HepG2 (cell line): ENCODE data around the gene MRPS31. TPM values are rescaled to one million over a fixed set of nuclear protein-coding genes. Genes with fewer than 3 reads are reported as not detected.

Source experiments
- ATAC-seq: fragments of 200-7000 bp; cut with Tn5 transposase; 3 replicates; pipeline ENCODE4 v1.9.1; 2020; ENCODE audit warnings: mild to moderate bottlenecking, moderate library complexity
- BruUV-seq: library from RNA; stranded (reverse); fragments of 400-500 nt; replicated peaks from 2 replicates; lab custom pipeline; 2021; lab: Mats Ljungman, UMichigan
- CTCF ChIA-PET: fragments of 300-600 bp; formaldehyde crosslinking; extraction: SDS; loops from one replicate; lab custom pipeline; 2021; ENCODE audit warnings: low total read pairs, inconsistent platforms, low intra/inter-chr PET ratio; lab: Yijun Ruan, JAX
- POLR2A ChIA-PET: fragments of 350-600 bp; sonication (Branson Sonifier 250); formaldehyde crosslinking; loops from one replicate; lab custom pipeline; 2020; ENCODE audit warnings: antibody characterized with exemption, inconsistent platforms; lab: Yijun Ruan, JAX
- DNase-seq: peaks from one replicate; pipeline ENCODE4 v3.0.0-alpha.2; 2015; ENCODE audit warnings: low spot score
- FAIRE-seq: peaks from 3 replicates; lab custom pipeline; 2011; peaks lifted over from hg19 to GRCh38; lab: Jason Lieb, UNC
- H2AFZ ChIP-seq: one replicate; pipeline ENCODE4 v1.6.1; 2011; ENCODE audit warnings: low read length, inconsistent platforms
- H3K27ac ChIP-seq: fragments of 300-600 bp; 3 replicates; pipeline ENCODE4 v1.8.0; 2011; ENCODE audit warnings: mixed run types, mild to moderate bottlenecking, mixed read lengths, low read length, inconsistent platforms; ENCODE audit not compliant: insufficient read depth; ENCODE audit errors: extremely low read length
- H3K27me3 ChIP-seq, 2 experiments: fragments of 200-600 bp in 1 of 2; 2 replicates in 1 of 2; 3 replicates in 1 of 2; pipeline versions ENCODE4 v1.6.0 to v1.8.0; 2011; ENCODE audit warnings: low read length in 2 of 2, mild to moderate bottlenecking in 2 of 2, moderate library complexity in 2 of 2, inconsistent platforms in 1 of 2; ENCODE audit not compliant: insufficient read depth in 2 of 2, control insufficient read depth in 1 of 2
- H3K36me3 ChIP-seq, 2 experiments: fragments of 200-600 bp in 1 of 2; replicated peaks in 1 of 2; 2 replicates in 1 of 2; 3 replicates in 1 of 2; pipeline versions ENCODE4 v1.5.1 to v1.8.0; 2011; ENCODE audit warnings: low read length in 2 of 2, inconsistent platforms in 1 of 2; ENCODE audit not compliant: insufficient read depth in 2 of 2, control insufficient read depth in 1 of 2
- H3K4me1 ChIP-seq: 2 replicates; pipeline ENCODE4 v1.5.1; 2012; ENCODE audit warnings: low read length, inconsistent platforms; ENCODE audit not compliant: insufficient read depth
- H3K4me2 ChIP-seq: 2 replicates; pipeline ENCODE4 v1.6.0; 2011; ENCODE audit warnings: low read depth, low read length, inconsistent platforms
- H3K4me3 ChIP-seq, 3 experiments: fragments of 200-600 bp in 1 of 3; sonication (generic), shearing (Covaris generic) in 1 of 3; replicated peaks in 1 of 3; 2 replicates each; pipeline ENCODE4 v1.5.1; 2011 to 2016; ENCODE audit warnings: low read length in 3 of 3, inconsistent platforms in 2 of 3, low read depth in 2 of 3, mild to moderate bottlenecking in 2 of 3, control low read depth in 1 of 3, mixed read lengths in 1 of 3; ENCODE audit not compliant: insufficient read depth in 1 of 3
- H3K79me2 ChIP-seq: one replicate; pipeline ENCODE4 v1.6.1; 2011; ENCODE audit warnings: low read length, inconsistent platforms; ENCODE audit not compliant: insufficient read depth
- H3K9ac ChIP-seq: 2 replicates; pipeline ENCODE4 v1.6.0; 2011; ENCODE audit warnings: mild to moderate bottlenecking, low read depth, low read length, inconsistent platforms; ENCODE audit not compliant: insufficient read depth
- H3K9me3 ChIP-seq: 2 replicates; pipeline ENCODE4 v1.5.1; 2012; ENCODE audit warnings: mild to moderate bottlenecking, low read length
- H4K20me1 ChIP-seq: 2 replicates; pipeline ENCODE4 v1.6.0; 2011; ENCODE audit warnings: inconsistent platforms, mild to moderate bottlenecking, low read length, moderate library complexity; ENCODE audit not compliant: insufficient read depth
- AGO2 ChIP-seq: fragments of 200-400 bp; formaldehyde crosslinking; optimal IDR thresholded peaks from 2 replicates; pipeline ENCODE3; 2017; ENCODE audit warnings: mild to moderate bottlenecking, low read depth, low read length, moderate library complexity
- CBX5 ChIP-seq: sonication (generic); formaldehyde crosslinking; IDR thresholded peaks from 2 replicates; pipeline ENCODE4 v1.4.0; 2020; ENCODE audit warnings: missing genetic modification reagents, borderline replicate concordance
- FOXP1 ChIP-seq, 2 experiments: fragments of 450-650 bp in 1 of 2; IDR thresholded peaks; 2 replicates each; pipeline ENCODE4 v1.6.1; 2017 to 2018; ENCODE audit warnings: antibody characterized with exemption in 1 of 2
- HNF4G ChIP-seq, 2 experiments: sonication (generic) in 1 of 2; formaldehyde crosslinking in 1 of 2; IDR thresholded peaks; 2 replicates each; pipeline versions ENCODE4 v1.4.0 to v1.6.1; 2011 to 2020; ENCODE audit warnings: borderline replicate concordance in 2 of 2, low read depth in 2 of 2, mild to moderate bottlenecking in 2 of 2, low read length in 1 of 2, missing genetic modification reagents in 1 of 2, moderate library complexity in 1 of 2
- NCOA1 ChIP-seq: sonication (generic); formaldehyde crosslinking; IDR thresholded peaks from 2 replicates; pipeline ENCODE4 v1.9.0; 2021; ENCODE audit warnings: missing genetic modification reagents
- NFYC ChIP-seq: IDR thresholded peaks from 2 replicates; pipeline ENCODE4 v1.6.1; 2016; ENCODE audit warnings: missing genetic modification reagents, missing compliant biosample characterization
- POGZ ChIP-seq: sonication (generic); formaldehyde crosslinking; IDR thresholded peaks from 2 replicates; pipeline ENCODE4 v1.4.0; 2020; ENCODE audit warnings: mild to moderate bottlenecking, missing genetic modification reagents
- POLR2AphosphoS5 ChIP-seq: IDR thresholded peaks from 2 replicates; pipeline ENCODE4 v1.6.1; 2012; ENCODE audit warnings: low read depth, low read length
- SRSF1 ChIP-seq: fragments of 200-400 bp; formaldehyde crosslinking; optimal IDR thresholded peaks from 2 replicates; pipeline ENCODE3; 2017; ENCODE audit warnings: mild to moderate bottlenecking, low read depth, low read length, moderate library complexity
- WGBS: methylation state at CpG from one replicate; pipeline ENCODE4 v1.1.6; 2017; ENCODE audit warnings: low lambda C conversion rate; 5-methylcytosine and 5-hydroxymethylcytosine counted together
- in situ Hi-C: cut with HindIII; loops from 2 replicates; pipeline ENCODE4 v1.10.0; 2017; ENCODE audit warnings: low pct_unique_long_range_greater_than_20kb; ENCODE audit not compliant: extremely low pct_ligation_motif_present
- intact Hi-C: fragments of 100-400 bp; cut with micrococcal nuclease; formaldehyde crosslinking; loops from one replicate; pipeline ENCODE4 v1.10.0; 2022; ENCODE audit not compliant: unreplicated experiment
- polyA plus RNA-seq, 8 experiments: library from polyadenylated mRNA; depleted of rRNA in 3 of 8; stranded (reverse) in 7 of 8; unstranded in 1 of 8; fragments of >200 nt; fragmentation: Illumina TruSeq in 4 of 8; extraction: Trizol in 4 of 8; gene quantifications; 2 replicates each; pipeline versions ENCODE4 v1.2.1 to v1.2.3, GENCODE V29; 2011 to 2016; ENCODE audit warnings: low read depth in 4 of 8, missing spikeins in 1 of 8, mixed read lengths in 1 of 8; ENCODE audit not compliant: insufficient read depth in 1 of 8
- total RNA-seq, 5 experiments: library from RNA; depleted of rRNA; stranded (reverse); fragments of >200 nt; fragmentation: Illumina TruSeq; extraction: Trizol; gene quantifications; 2 replicates each; pipeline ENCODE4 v1.2.3, GENCODE V29; 2016; ENCODE audit warnings: low read depth in 1 of 5
- TF ChIP-seq, protein P1 (sequence below): IDR thresholded peaks from 2 replicates; pipeline ENCODE4 v1.4.0; 2020; ENCODE audit warnings: mild to moderate bottlenecking, missing genetic modification reagents
- TF ChIP-seq, protein P2 (sequence below): sonication (generic); formaldehyde crosslinking; IDR thresholded peaks from 2 replicates; pipeline ENCODE4 v1.5.1; 2020; ENCODE audit warnings: mild to moderate bottlenecking, moderate library complexity, missing genetic modification reagents
- TF ChIP-seq, protein P3 (sequence below): IDR thresholded peaks from 2 replicates; pipeline ENCODE4 v1.6.1; 2016; ENCODE audit warnings: missing genetic modification reagents, missing compliant biosample characterization
- TF ChIP-seq, protein P4 (sequence below): IDR thresholded peaks from 2 replicates; pipeline ENCODE4 v1.6.1; 2018; ENCODE audit warnings: missing genetic modification reagents, mild to moderate bottlenecking, missing compliant biosample characterization

MRPS31 gene
- total and polyA plus RNA-seq, 2 of the 13 experiments (the other 11 are each of a cell fraction or from before 2014, with no cell fraction given), result 23.7 to 34.1 TPM

DNA sequence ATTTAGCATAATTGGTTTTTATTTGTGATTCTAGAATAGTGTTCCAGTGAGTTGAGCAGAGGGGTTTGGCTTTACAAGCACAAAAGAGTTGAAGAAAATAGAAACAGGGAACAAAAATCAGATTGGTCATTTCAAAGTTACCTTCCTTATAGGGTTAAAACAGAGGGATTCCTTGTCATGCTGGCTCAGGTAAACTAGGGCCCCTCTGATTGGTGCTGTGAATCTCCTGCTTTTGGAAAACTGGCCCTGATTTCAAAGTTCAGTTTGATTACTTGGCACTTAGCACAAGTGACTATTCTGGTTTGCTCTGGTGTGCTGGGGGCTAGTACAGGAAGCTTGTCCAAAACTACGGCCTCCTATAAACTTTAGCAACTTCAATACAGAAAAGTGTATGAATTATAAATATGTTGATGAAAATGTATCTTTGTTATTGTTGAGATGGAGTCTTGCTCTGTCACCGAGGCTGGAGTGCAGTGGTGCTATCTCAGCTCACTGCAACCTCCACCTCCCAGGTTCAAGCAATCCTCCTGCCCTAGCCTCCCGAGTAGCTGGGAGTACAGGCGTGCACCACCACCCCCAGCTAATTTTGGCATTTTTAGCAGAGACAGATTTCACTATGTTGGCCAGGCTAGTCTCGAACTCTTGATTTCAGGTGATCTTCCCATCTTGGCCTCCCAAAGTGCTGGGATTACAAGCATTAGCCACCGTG is 1.9 kb upstream of the MRPS31 start:
- in situ Hi-C loops (loop anchor here (10.0 kb wide), 1 partner anchor 238 kb away; no protein-coding TSS in a partner anchor), intact Hi-C loops (loop anchor here (5.0 kb wide), 1 partner anchor 106 kb away; the partner anchor contains the start of gene FOXO1)
- H3K36me3 ChIP-seq, result no peaks in the 10 kb centered on the region
- CTCF ChIA-PET, result no interaction called here
- POLR2A ChIA-PET, result interaction anchor here (4.0 kb wide), 1 partner anchor 14 kb away, joined by 14 read pairs; no protein-coding TSS in a partner anchor
- H3K4me2 ChIP-seq, result peak overlapping the region; percentile 44
- 58% methylated on average over 6 of the region's 6 CpGs for WGBS
- H2AFZ ChIP-seq, result peak overlapping the region; percentile 52
- no peaks in the 10 kb centered on the region for H3K9me3 ChIP-seq
- peaks cover 69% of the 10 kb centered on the region for H3K4me1 ChIP-seq
- peak overlapping the region; percentile 48 for H3K27ac ChIP-seq
- H3K9ac ChIP-seq, result no peak overlapping the region
- no peaks in the 10 kb centered on the region; a peak in 1 of 5 replicates for H3K27me3 ChIP-seq
- peaks cover 15% of the 10 kb centered on the region for H3K79me2 ChIP-seq
- no TSS peak for BruUV-seq
- H4K20me1 ChIP-seq, result no peaks in the 10 kb centered on the region
- DNase-seq, result peak; percentile 73
- H3K4me3 ChIP-seq, result no peak overlapping the region; a peak in 1 of 6 replicates
- peak; percentile 2; the same call in 2 of the 3 replicates for ATAC-seq
- FAIRE-seq, result peak; percentile 43
- TF ChIP-seq CBX5, result no peak
- TF ChIP-seq NCOA1 (CRISPR knock-in tag), result no peak
- TF ChIP-seq, protein P1, sequence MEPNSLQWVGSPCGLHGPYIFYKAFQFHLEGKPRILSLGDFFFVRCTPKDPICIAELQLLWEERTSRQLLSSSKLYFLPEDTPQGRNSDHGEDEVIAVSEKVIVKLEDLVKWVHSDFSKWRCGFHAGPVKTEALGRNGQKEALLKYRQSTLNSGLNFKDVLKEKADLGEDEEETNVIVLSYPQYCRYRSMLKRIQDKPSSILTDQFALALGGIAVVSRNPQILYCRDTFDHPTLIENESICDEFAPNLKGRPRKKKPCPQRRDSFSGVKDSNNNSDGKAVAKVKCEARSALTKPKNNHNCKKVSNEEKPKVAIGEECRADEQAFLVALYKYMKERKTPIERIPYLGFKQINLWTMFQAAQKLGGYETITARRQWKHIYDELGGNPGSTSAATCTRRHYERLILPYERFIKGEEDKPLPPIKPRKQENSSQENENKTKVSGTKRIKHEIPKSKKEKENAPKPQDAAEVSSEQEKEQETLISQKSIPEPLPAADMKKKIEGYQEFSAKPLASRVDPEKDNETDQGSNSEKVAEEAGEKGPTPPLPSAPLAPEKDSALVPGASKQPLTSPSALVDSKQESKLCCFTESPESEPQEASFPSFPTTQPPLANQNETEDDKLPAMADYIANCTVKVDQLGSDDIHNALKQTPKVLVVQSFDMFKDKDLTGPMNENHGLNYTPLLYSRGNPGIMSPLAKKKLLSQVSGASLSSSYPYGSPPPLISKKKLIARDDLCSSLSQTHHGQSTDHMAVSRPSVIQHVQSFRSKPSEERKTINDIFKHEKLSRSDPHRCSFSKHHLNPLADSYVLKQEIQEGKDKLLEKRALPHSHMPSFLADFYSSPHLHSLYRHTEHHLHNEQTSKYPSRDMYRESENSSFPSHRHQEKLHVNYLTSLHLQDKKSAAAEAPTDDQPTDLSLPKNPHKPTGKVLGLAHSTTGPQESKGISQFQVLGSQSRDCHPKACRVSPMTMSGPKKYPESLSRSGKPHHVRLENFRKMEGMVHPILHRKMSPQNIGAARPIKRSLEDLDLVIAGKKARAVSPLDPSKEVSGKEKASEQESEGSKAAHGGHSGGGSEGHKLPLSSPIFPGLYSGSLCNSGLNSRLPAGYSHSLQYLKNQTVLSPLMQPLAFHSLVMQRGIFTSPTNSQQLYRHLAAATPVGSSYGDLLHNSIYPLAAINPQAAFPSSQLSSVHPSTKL (CRISPR knock-in tag), result 0 out of 2 replicates have a peak, but pooled peaks have one; percentile 15
- TF ChIP-seq, protein P2, sequence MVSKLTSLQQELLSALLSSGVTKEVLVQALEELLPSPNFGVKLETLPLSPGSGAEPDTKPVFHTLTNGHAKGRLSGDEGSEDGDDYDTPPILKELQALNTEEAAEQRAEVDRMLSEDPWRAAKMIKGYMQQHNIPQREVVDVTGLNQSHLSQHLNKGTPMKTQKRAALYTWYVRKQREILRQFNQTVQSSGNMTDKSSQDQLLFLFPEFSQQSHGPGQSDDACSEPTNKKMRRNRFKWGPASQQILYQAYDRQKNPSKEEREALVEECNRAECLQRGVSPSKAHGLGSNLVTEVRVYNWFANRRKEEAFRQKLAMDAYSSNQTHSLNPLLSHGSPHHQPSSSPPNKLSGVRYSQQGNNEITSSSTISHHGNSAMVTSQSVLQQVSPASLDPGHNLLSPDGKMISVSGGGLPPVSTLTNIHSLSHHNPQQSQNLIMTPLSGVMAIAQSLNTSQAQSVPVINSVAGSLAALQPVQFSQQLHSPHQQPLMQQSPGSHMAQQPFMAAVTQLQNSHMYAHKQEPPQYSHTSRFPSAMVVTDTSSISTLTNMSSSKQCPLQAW (CRISPR knock-in tag), result no peak
- no peak for TF ChIP-seq AGO2
- TF ChIP-seq, protein P3, sequence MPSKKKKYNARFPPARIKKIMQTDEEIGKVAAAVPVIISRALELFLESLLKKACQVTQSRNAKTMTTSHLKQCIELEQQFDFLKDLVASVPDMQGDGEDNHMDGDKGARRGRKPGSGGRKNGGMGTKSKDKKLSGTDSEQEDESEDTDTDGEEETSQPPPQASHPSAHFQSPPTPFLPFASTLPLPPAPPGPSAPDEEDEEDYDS (CRISPR knock-in tag), result 0 out of 2 replicates have a peak, but pooled peaks have one; percentile 36
- TF ChIP-seq POLR2AphosphoS5, result peak; percentile 38; the same call in 1 of the 2 replicates
- no peak for TF ChIP-seq SRSF1
- peak; percentile 35; the same call in 1 of the 2 replicates for TF ChIP-seq HNF4G (IDR thresholded peaks at IDR 0.05; ENCODE audit: borderline replicate concordance, low read depth, low read length)
- no peak for TF ChIP-seq HNF4G (CRISPR knock-in tag; IDR thresholded peaks at IDR 0.05; ENCODE audit: borderline replicate concordance, low read depth)
- TF ChIP-seq, protein P4, sequence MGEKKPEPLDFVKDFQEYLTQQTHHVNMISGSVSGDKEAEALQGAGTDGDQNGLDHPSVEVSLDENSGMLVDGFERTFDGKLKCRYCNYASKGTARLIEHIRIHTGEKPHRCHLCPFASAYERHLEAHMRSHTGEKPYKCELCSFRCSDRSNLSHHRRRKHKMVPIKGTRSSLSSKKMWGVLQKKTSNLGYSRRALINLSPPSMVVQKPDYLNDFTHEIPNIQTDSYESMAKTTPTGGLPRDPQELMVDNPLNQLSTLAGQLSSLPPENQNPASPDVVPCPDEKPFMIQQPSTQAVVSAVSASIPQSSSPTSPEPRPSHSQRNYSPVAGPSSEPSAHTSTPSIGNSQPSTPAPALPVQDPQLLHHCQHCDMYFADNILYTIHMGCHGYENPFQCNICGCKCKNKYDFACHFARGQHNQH, result no peak
- peak; percentile 40; the same call in 1 of the 2 replicates for TF ChIP-seq NFYC (CRISPR knock-in tag)
- TF ChIP-seq POGZ (CRISPR knock-in tag), result peak; percentile 9; the same call in 1 of the 2 replicates
- no peak for TF ChIP-seq FOXP1 (IDR thresholded peaks at IDR 0.05)
- peak; percentile 23; the same call in 1 of the 2 replicates for TF ChIP-seq FOXP1 (CRISPR knock-in tag; IDR thresholded peaks at IDR 0.05)
